ENCODE measurements around the gene FOXL2NB. TPM values are rescaled to one million over a fixed set of nuclear protein-coding genes. Genes with fewer than 3 reads are reported as not detected.
A peak's percentile ranks its signal among the peaks of the same experiment; 100 is the strongest.

FOXL2NB gene
- total RNA-seq, 2 experiments from 2014 or later: not detected

GRCh38 chr3:138935505-138935862 is 11.5 kb upstream of the FOXL2NB start:
- POLR2A ChIA-PET: no interaction called here
- Histone ChIP-seq H3K4me3 (ENCODE audit: low read depth, low read length, poor library complexity, severe bottlenecking) (peak overlapping the region; percentile 59), H3K9me3 (ENCODE audit: low read length) (no peaks in the 10 kb centered on the region), H3K36me3 (ENCODE audit: insufficient read depth, low read length) (no peaks in the 10 kb centered on the region), H3K9me2 (ENCODE audit: insufficient read depth, low read length) (no peaks in the 10 kb centered on the region), H3K79me2 (ENCODE audit: insufficient read depth, low read depth, low read length) (no peaks in the 10 kb centered on the region), H4K20me1 (ENCODE audit: insufficient read depth, low read length) (no peaks in the 10 kb centered on the region), H2AFZ (ENCODE audit: low read length) (peak overlapping the region; percentile 56; the same call in 1 of the 2 replicates), H3K4me2 (ENCODE audit: low read length) (peak overlapping the region; percentile 62), H3K27ac (ENCODE audit: low read depth, low read length, poor library complexity, severe bottlenecking) (no peak overlapping the region), H3K4me1 (ENCODE audit: insufficient read depth, low read length, poor library complexity, severe bottlenecking) (peaks cover 6% of the 10 kb centered on the region)
- intact Hi-C loops (cut with micrococcal nuclease; ENCODE audit: unreplicated experiment): no loop called here
- no peak for TF ChIP-seq CTCF (conservative IDR thresholded peaks at IDR 0.05; ENCODE audit: low read length)
- no peak for TF ChIP-seq EZH2phosphoT487 (IDR thresholded peaks at IDR 0.05; ENCODE audit: borderline replicate concordance, low read depth, low read length)
- no TSS peak for BruUV-seq (replicated peaks)
- CTCF ChIA-PET (ENCODE audit: unreplicated experiment): no interaction called here
- DNase-seq (ENCODE audit: low spot score): no peak

- H2AFZ ChIP-seq (ENCODE audit: low read length): peak overlapping the region; percentile 56
These were observed 10.9 kb upstream of the FOXL2NB start for GRCh38 chr3:138935863-138936740.

More at GRCh38 chr3:138935863-138936740, 10.9 kb upstream of the FOXL2NB start:
- ChIA-PET POLR2A (interaction anchor here (0.6 kb wide), 2 partner anchors 457 to 678 kb away, joined by 3 to 10 read pairs; no protein-coding TSS in a partner anchor), CTCF (ENCODE audit: unreplicated experiment) (interaction anchor here (0.5 to 0.7 kb wide), 4 partner anchors 13 to 176 kb away, joined by 3 to 10 read pairs (median 5); no protein-coding TSS in a partner anchor)
- intact Hi-C loops (cut with micrococcal nuclease; ENCODE audit: unreplicated experiment): loop anchor here (1.0 kb wide), 1 partner anchor 393 kb away; no protein-coding TSS in a partner anchor
- peaks cover 6% of the 10 kb centered on the region for H3K4me1 ChIP-seq (ENCODE audit: insufficient read depth, low read length, poor library complexity, severe bottlenecking)
- peak overlapping the region; percentile 59 for H3K4me3 ChIP-seq (ENCODE audit: low read depth, low read length, poor library complexity, severe bottlenecking)
- H3K27ac ChIP-seq (ENCODE audit: low read depth, low read length, poor library complexity, severe bottlenecking): no peak overlapping the region
- no peaks in the 10 kb centered on the region for H3K36me3 ChIP-seq (ENCODE audit: insufficient read depth, low read length)
- H4K20me1 ChIP-seq (ENCODE audit: insufficient read depth, low read length): no peaks in the 10 kb centered on the region
- H3K79me2 ChIP-seq (ENCODE audit: insufficient read depth, low read depth, low read length): no peaks in the 10 kb centered on the region
- H3K4me2 ChIP-seq (ENCODE audit: low read length): peak overlapping the region; percentile 62
- DNase-seq (ENCODE audit: low spot score): peak; percentile 31
- H3K9me2 ChIP-seq (ENCODE audit: insufficient read depth, low read length): no peaks in the 10 kb centered on the region
- H3K9me3 ChIP-seq (ENCODE audit: low read length): no peaks in the 10 kb centered on the region
- BruUV-seq (replicated peaks): no TSS peak
- peak; percentile 74 for TF ChIP-seq CTCF (conservative IDR thresholded peaks at IDR 0.05; ENCODE audit: low read length)
- no peak for TF ChIP-seq EZH2phosphoT487 (IDR thresholded peaks at IDR 0.05; ENCODE audit: borderline replicate concordance, low read depth, low read length)

Measured in OCI-LY7 (cell line).